ENCODE data around the gene AQP2. TPM values are rescaled to one million over a fixed set of nuclear protein-coding genes. Genes with fewer than 3 reads are reported as not detected.
A peak's percentile ranks its signal among the peaks of the same experiment; 100 is the strongest.

The AQP2 gene
- total RNA-seq, 1 donor from 2014 or later, result not detected

- H3K27ac Mint-ChIP-seq (ENCODE audit: unreplicated experiment), result no peak overlapping the region
- H3K4me3 Mint-ChIP-seq (ENCODE audit: unreplicated experiment), result peak overlapping the region; percentile 60
- H3K4me1 Mint-ChIP-seq (ENCODE audit: unreplicated experiment), result peaks cover 11% of the 10 kb centered on the region
- no peak for DNase-seq (ENCODE audit: extremely low spot score, unreplicated experiment)
- no peaks in the 10 kb centered on the region for H3K36me3 Mint-ChIP-seq (ENCODE audit: unreplicated experiment)
- no peaks in the 10 kb centered on the region for H3K9me3 Mint-ChIP-seq (ENCODE audit: unreplicated experiment)
- no peak for TF ChIP-seq CTCF (IDR thresholded peaks at IDR 0.05)
- peaks cover under 1% of the 10 kb centered on the region for H3K27me3 Mint-ChIP-seq (ENCODE audit: unreplicated experiment)
Measured at GRCh38 chr12:49903351-49903699, 47.2 kb upstream of the AQP2 start.

GRCh38 chr12:49903700-49904423, 46.7 kb upstream of the AQP2 start, which contains the start of gene FAIM2:
FAIM2 (minus strand) TSS chr12:49903900; CDS start chr12:49903792, 108 bp downstream.
- TF ChIP-seq CTCF (IDR thresholded peaks at IDR 0.05), result no peak

GRCh38 chr12:49904601-49905000, 45.9 kb upstream of the AQP2 start:
- peak overlapping the region; percentile 64 for H3K27ac Mint-ChIP-seq (ENCODE audit: unreplicated experiment)
- TF ChIP-seq CTCF (IDR thresholded peaks at IDR 0.05), result no peak
- H3K4me1 Mint-ChIP-seq (ENCODE audit: unreplicated experiment), result peaks cover 11% of the 10 kb centered on the region
- H3K4me3 Mint-ChIP-seq (ENCODE audit: unreplicated experiment), result peak overlapping the region; percentile 77
- no peak for DNase-seq (ENCODE audit: extremely low spot score, unreplicated experiment)
- H3K27me3 Mint-ChIP-seq (ENCODE audit: unreplicated experiment), result no peaks in the 10 kb centered on the region
- H3K36me3 Mint-ChIP-seq (ENCODE audit: unreplicated experiment), result no peaks in the 10 kb centered on the region
- no peaks in the 10 kb centered on the region for H3K9me3 Mint-ChIP-seq (ENCODE audit: unreplicated experiment)

More at GRCh38 chr12:49903700-49904423, 46.7 kb upstream of the AQP2 start, which contains the start of gene FAIM2:
- H3K4me3 Mint-ChIP-seq (ENCODE audit: unreplicated experiment), result peak within 1 kb of the TSS; percentile 77
- H3K27ac Mint-ChIP-seq (ENCODE audit: unreplicated experiment), result peak within 1 kb of the TSS; percentile 64
- no peaks in the 10 kb centered on the region for H3K9me3 Mint-ChIP-seq (ENCODE audit: unreplicated experiment)
- DNase-seq (ENCODE audit: extremely low spot score, unreplicated experiment), result no peak
- H3K36me3 Mint-ChIP-seq (ENCODE audit: unreplicated experiment), result no peaks in the 10 kb centered on the region
- no peaks in the 10 kb centered on the region for H3K27me3 Mint-ChIP-seq (ENCODE audit: unreplicated experiment)
- peaks cover 11% of the 10 kb centered on the region for H3K4me1 Mint-ChIP-seq (ENCODE audit: unreplicated experiment)

- no peaks in the 10 kb centered on the region for H3K36me3 Mint-ChIP-seq (ENCODE audit: unreplicated experiment)
- no peaks in the 10 kb centered on the region for H3K27me3 Mint-ChIP-seq (ENCODE audit: unreplicated experiment)
Measured at GRCh38 chr12:49905718-49906314, 44.7 kb upstream of the AQP2 start.

More at GRCh38 chr12:49905718-49906314, 44.7 kb upstream of the AQP2 start:
- H3K4me1 Mint-ChIP-seq (ENCODE audit: unreplicated experiment), result peaks cover 13% of the 10 kb centered on the region
- TF ChIP-seq CTCF (IDR thresholded peaks at IDR 0.05), result no peak
- H3K9me3 Mint-ChIP-seq (ENCODE audit: unreplicated experiment), result no peaks in the 10 kb centered on the region
- H3K4me3 Mint-ChIP-seq (ENCODE audit: unreplicated experiment), result no peak overlapping the region
- H3K27ac Mint-ChIP-seq (ENCODE audit: unreplicated experiment), result peak overlapping the region; percentile 16
- no peak for DNase-seq (ENCODE audit: extremely low spot score, unreplicated experiment)

Data from osteocyte (in vitro differentiated cells).